Posterior cingulate gyrus (tissue), 11 donors: Measurements from ENCODE around the gene ARID4B.
"Not testable (repeated sequence)": the region's sequence is repeated elsewhere in the genome, so short reads cannot be mapped to it uniquely, and the experiment has no call there.

Experiments
- DNase-seq, 10 donors: peaks; one replicate each; pipeline versions ENCODE4 v3.0.0 to v3.0.0-alpha.2; 2020 to 2021; ENCODE audit warnings: mixed read lengths in 3 of 10
- intact Hi-C: fragments of 100-400 bp; cut with DNase I; formaldehyde crosslinking; loops from one replicate; pipeline ENCODE4 v1.15.1; 2023

Gene ARID4B

GRCh38 chr1:235181561-235182245, 146.3 kb downstream of the ARID4B start:
- intact Hi-C loops, result no loop called here
- DNase-seq, result no peak

- DNase-seq, result no peak
- intact Hi-C loops, result no loop called here
Measured at GRCh38 chr1:235180916-235181460, 147.0 kb downstream of the ARID4B start.

DNA sequence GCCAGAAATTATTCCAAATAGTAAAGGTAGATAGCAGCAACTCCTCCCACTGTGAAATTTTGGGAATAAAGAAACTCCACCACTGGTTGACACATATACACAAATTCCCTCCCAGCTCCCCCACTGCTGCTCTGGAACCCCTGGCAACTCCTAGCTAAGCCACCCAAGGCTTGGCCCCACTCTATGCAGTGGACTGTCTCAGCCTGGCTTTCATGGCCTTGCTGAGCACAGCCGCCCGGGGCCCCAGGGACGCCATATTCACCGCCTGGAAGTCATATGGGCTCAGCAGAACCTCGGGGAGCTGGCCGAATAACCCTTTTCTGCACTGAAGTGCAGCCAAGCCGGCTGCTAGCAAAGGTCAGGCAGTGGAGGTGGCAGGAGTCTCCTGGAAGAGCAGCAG, 151.5 kb downstream of the ARID4B start:
- no peak for DNase-seq
- intact Hi-C loops, result no loop called here

DNA sequence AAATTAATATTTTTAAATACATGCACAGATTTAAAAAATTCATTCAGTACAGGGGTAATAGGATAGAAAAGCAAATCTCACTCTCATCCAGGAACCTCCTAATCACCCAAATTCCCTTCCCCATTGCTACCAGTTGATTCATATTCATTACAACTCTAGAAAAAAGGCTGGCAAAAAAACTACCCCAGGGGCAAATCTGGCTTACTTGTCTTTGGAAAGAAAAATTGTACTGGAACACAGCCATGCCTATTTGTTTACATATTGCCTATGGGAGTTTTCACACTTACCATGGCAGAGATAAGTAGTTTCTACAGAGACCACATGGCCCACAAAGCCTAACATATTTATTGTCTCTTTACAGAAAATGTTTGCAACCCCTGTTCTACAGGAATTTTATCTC, 158.0 kb downstream of the ARID4B start:
- no peak for DNase-seq
- intact Hi-C loops, result no loop called here

DNA sequence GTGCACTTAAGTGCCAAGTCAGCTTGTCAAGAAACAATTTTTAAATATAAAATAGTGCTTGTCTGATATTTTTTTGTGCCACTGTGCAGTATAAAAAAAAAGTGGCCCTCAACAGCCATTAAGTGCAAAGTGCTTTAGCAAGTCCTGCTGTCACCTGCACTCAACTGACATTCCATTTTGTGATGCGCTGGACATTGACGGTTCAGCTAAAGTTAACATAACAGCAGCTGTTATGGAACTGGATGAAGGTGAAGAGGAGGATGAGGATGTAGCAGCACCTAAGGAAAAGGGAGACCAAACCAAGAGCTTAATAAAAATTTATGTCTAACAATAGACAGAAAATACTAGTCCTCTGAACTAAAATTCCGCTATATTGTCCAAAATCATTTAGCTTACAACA, 159.6 kb downstream of the ARID4B start:
- no peak for DNase-seq
- intact Hi-C loops, result no loop called here

GRCh38 chr1:235161685-235162327, 166.2 kb downstream of the ARID4B start:
- DNase-seq, result no peak
- intact Hi-C loops, result loop anchor here (2.0 to 5.0 kb wide), 3 partner anchors 35 to 340 kb away; partner anchors contain the start of genes ARID4B, B3GALNT2, GGPS1 and TOMM20

DNA sequence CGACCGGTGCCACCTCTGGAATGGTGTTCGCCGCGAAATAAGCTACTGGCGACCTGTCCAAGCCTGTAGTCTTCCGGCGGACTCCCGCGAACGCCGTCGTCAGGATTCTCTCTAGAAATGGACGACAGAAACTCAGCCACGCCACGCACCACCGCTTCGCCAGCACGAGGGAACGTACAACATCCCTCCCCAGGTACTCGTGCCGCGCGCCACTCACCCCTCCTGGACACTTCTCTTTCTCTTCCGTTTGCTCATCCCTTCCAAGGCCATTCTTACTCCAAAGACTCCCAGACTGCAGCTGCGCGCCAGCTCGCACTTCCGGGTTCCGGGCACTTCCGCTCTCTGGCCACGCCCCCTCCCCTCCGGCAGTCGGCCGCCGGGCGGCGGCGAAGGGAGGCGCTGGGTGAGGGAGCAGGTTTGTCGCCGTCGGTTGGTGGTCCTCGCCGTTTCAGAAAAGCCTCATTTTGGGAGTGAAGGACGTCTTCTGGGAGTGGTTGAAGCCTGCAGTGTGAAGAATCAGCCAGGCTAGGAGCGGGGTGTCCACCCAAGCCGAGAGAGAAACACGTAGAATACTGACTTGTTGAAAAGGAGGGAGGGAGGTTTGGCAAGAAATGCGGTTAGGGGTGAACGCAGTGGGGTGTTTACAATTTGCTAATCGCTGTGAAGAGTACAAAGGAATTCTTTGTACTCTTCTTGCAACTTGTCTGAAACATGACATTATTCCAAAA, 166.9 kb downstream of the ARID4B start, which contains the start of gene RBM34:
Gene RBM34, minus strand, starts transcription at position 294 of the 728 bp plus-strand sequence. Its CDS starts 24 bp downstream, at position 270.
- intact Hi-C loops, result loop anchor here (2.0 to 5.0 kb wide), 3 partner anchors 34 to 341 kb away; partner anchors contain the start of genes ARID4B, B3GALNT2, GGPS1 and TOMM20
- peak; percentile 85 to 99 (median 91) for DNase-seq

DNA sequence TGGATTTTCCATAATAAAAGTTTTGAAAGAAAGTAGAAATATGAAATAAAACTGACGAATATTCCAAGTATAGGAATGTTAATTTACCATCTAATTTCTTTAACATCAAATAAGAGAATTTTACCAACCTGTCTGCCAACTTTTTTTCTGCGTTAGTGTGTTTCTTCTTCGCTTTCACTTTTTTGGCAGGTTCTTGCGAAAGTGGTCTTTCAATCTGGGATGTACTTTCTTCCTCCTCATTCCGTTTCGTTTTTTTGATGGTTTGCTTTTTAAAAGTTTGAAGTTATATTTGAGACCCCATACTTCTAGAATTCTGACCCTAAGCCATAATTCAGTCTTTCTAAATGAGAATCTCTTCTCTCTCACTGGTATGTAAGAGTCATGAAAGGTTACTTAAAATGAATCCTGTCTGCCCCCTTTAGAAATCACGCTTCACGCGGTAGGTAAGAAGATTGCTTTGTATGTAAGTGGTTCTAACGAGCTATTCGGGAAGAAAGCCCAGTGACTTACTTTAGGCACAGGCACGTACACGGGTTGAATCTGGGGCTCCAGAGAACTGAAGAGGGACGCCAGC, 167.5 kb downstream of the ARID4B start:
- no peak for DNase-seq
- intact Hi-C loops, result loop anchor here (2.0 to 5.0 kb wide), 3 partner anchors 33 to 342 kb away; partner anchors contain the start of genes ARID4B, B3GALNT2, GGPS1 and TOMM20

DNA sequence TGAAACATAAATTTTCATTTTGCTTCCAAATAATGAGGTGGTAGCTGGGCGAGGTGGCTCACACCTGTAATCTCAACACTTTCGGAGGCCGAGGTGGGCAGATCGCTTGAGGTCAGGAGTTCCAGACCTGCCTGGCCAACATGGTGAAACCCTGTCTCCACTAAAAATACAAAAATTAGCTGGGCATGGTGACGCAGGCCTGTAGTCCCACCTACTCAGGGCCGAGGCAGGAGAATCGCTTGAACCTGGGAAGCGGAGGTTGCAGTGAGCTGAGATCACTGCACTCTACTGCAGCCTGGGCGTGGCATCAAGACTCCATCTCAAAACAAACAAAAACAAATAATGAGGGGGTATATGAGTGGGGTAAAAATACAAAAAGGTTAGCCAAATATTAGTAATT, 168.0 kb downstream of the ARID4B start:
- intact Hi-C loops, result loop anchor here (2.0 to 5.0 kb wide), 3 partner anchors 33 to 342 kb away; partner anchors contain the start of genes ARID4B, B3GALNT2, GGPS1 and TOMM20
- DNase-seq, result not testable (repeated sequence)

DNA sequence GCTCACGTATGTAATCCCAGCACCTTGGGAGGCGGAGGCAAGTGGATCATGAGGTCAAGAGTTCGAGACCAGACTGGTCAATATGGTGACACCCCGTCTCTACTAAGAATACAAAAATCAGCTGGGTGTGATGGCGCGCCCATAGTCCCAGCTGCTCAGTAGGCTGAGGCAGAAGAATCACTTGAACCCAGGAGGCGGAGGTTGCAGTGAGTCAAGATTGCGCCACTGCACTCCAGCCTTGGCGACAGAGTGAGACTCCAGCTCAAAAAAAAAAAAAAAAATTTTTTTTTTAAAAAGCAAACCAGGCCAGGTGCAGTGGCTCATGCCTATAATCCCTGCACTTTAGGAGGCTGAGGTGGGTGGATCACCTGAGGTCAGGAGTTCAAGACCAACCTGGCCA, 168.7 kb downstream of the ARID4B start:
- DNase-seq, intact Hi-C loops: not testable (repeated sequence)

GRCh38 chr1:235158680-235159079, 169.3 kb downstream of the ARID4B start:
- intact Hi-C loops, result no loop called here
- DNase-seq, result no peak

DNA sequence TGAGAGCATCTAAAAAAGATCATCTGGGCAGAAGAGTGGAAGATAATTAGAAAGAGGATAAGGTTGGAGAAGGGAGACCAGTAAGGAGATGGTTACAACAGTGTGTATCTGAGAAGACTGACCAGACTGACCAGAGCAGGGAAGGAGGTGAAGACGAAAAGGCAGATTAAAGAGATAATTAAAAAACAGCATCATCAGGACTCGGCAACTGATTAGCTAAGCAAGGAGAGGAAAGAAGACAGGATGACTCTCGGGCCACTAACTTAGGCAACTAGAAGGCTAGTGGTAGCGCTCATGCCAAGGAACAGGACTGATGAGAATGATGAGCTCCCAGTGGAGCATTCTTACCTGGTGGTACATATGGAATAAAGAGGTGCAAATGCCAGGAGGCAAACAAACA, 170.8 kb downstream of the ARID4B start:
- intact Hi-C loops, result no loop called here
- no peak for DNase-seq

DNA sequence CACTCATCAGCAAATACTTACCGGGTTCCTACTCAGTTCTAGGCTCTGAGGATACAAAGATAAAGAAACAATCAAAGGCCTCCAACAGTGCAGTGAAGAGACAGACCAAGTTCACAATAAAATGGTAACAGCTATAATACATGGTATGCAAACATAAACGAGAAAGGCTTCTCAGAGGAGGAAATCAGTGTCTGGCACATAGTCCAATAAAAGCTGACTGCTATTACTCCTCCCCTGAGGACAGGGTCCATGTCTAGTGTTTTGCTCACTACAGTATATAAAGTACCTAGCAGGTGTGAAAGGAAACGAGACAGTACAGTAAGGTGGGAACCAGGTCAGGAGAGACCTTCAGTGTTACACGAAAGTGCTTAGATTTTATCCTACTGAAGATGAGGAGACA, 171.2 kb downstream of the ARID4B start:
- intact Hi-C loops, result no loop called here

DNA sequence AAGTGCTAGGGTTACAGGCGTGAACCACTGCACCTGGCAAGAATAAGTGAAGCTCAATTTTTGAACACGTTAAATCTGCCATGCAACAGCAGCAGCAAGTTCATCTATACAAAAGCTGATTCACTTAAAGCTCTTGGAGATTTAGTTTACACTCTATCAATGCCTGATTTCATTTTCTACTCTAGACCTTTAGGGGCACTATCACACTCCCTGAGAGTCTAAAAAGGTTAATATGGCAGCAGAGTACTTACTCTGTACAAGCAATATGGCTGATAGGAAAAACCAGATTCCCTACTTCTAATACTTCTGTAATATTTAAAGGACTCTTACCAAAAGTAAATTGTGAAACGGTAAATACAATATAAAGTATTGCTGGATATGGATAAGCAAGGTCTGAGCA, 171.7 kb downstream of the ARID4B start:
- intact Hi-C loops, result no loop called here
- DNase-seq, result no peak

More for the DNA sequence above, 171.2 kb downstream of the ARID4B start:
- DNase-seq, result no peak

DNA sequence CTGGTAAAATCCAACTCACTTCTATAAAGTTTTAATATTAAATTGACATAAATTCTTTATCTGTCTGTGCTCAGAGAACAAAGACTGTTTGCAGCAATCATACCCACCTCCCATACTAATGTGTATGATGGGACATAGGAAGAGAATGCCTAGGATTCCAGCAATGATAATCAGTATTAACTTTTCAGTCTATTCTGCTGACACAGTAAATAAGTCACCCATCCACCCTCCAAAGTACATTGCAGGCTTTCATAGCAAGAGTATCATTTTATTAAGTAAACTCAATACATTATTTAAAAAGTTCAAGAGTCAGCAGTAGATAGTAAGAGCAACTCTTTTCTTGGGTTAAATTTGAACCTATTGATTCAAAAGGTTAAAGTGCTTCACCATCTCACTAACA, 175.7 kb downstream of the ARID4B start:
- DNase-seq, result no peak
- intact Hi-C loops, result no loop called here

DNA sequence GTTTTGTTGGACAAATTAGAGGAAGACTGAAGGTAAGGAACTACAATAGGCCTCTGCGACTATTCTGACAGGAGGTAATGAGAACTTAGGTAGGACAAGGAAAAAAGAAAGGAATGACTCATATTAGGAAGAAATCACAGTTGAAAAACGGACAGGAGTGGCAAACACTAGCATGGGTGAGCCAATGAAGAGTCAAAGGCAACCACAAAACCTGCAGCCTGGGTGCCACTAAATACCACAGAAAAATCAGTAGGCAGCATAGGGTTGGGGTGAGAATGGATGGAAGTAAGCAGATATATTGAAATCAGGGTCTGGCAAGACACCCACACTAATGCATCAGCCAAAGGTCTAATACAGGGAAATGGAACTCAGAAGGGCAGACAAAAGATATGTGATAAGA, 176.9 kb downstream of the ARID4B start:
- intact Hi-C loops, result no loop called here
- DNase-seq, result no peak

GRCh38 chr1:235149824-235150223, 178.2 kb downstream of the ARID4B start:
- intact Hi-C loops, result no loop called here
- no peak for DNase-seq

DNA sequence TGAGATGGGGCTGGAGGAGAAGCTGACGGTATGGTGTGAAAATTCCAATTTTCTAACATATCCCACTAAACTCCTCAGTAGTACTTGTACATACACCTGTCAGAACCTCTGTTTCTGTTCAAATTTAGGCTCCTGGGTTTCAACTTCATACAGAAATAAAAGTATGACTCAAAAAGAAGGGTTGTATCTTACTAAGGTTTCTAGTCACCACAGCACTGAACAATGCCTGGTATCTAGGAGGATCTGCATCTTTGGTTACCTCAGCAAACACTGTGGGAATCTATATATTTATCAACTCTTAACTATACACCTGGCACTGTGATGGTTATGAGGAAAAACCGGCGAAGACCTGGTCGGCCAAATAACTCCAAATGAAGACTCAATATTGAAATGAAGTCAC, 180.7 kb downstream of the ARID4B start:
- intact Hi-C loops, result no loop called here
- DNase-seq, result no peak

DNA sequence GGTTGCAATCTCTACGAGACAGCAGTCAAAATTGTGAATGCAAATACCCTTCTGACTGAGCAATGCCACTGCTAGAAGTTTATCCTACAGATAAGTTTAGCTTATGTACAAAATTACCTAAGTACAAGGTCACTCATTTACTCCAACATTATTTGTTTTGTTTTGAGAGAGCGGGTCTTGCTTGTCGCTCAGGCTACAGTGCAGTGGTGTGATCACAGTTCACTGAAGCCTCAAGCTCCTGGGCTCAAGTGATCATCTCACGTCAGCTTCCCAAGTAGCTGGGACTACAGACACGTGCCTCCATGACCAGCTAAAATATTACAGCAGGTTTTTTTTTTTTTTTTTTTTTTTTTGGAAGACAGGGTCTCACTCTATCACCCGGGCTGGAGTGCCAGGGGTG, 182.3 kb downstream of the ARID4B start:
- DNase-seq, result no peak
- intact Hi-C loops, result no loop called here

GRCh38 chr1:235142991-235143390, 185.0 kb downstream of the ARID4B start:
- DNase-seq, result no peak
- intact Hi-C loops, result no loop called here
